DND-41 (cell line): ENCODE measurements around the gene PRPS1.
"Not testable (repeated sequence)": the region's sequence is repeated elsewhere in the genome, so short reads cannot be mapped to it uniquely, and the experiment has no call there.

ENCODE experiments used
- EZH2 ChIP-seq: IDR thresholded peaks from 3 replicates; pipeline ENCODE4 v1.6.1; 2012; ENCODE audit warnings: borderline replicate concordance, low read depth, mild to moderate bottlenecking, moderate library complexity, low read length, inconsistent platforms; ENCODE audit not compliant: severe bottlenecking
- TF ChIP-seq, protein P1 (sequence below): IDR thresholded peaks from 2 replicates; pipeline ENCODE4 v1.5.1; 2012; ENCODE audit warnings: borderline replicate concordance, low read length, moderate library complexity, mild to moderate bottlenecking; ENCODE audit not compliant: poor library complexity, severe bottlenecking; ENCODE audit errors: extremely low read depth

DNA sequence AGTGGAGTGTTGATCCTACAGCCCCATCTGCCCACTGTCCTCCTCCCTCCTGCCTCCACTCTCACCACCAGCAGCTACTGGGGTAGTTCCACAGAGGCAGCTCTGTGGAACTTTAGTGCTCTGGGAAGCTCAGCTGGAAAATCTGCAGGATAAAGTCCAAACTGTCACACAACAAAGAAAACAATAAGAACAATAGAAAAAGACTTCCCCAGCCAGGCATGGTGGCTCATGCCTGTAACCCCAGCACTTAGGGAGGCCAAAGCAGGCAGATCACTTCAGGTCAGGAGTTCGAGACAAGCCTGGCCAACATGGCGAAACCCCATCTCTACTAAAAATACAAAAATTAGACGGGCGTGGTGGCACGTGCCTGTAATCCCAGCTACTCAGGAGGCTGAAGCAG, 40.4 kb downstream of the PRPS1 start:
- TF ChIP-seq, protein P1, sequence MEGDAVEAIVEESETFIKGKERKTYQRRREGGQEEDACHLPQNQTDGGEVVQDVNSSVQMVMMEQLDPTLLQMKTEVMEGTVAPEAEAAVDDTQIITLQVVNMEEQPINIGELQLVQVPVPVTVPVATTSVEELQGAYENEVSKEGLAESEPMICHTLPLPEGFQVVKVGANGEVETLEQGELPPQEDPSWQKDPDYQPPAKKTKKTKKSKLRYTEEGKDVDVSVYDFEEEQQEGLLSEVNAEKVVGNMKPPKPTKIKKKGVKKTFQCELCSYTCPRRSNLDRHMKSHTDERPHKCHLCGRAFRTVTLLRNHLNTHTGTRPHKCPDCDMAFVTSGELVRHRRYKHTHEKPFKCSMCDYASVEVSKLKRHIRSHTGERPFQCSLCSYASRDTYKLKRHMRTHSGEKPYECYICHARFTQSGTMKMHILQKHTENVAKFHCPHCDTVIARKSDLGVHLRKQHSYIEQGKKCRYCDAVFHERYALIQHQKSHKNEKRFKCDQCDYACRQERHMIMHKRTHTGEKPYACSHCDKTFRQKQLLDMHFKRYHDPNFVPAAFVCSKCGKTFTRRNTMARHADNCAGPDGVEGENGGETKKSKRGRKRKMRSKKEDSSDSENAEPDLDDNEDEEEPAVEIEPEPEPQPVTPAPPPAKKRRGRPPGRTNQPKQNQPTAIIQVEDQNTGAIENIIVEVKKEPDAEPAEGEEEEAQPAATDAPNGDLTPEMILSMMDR = not testable (repeated sequence)
- not testable (repeated sequence) for TF ChIP-seq EZH2
